K562 (cell line): Measurements from ENCODE around the gene TRAK1. TPM values are rescaled to one million over a fixed set of nuclear protein-coding genes. Genes with fewer than 3 reads are reported as not detected.
A peak's percentile ranks its signal among the peaks of the same experiment; 100 is the strongest.

ENCODE experiments used
- ATAC-seq: fragments of 200-7000 bp; cut with Tn5 transposase; 3 replicates; pipeline ENCODE4 v1.9.1; 2020; ENCODE audit warnings: moderate library complexity
- BruUV-seq: library from RNA; stranded (reverse); fragments of 400-500 nt; replicated peaks from 2 replicates; lab custom pipeline; 2021; lab: Mats Ljungman, UMichigan
- CTCF ChIA-PET: fragments of 300-600 bp; formaldehyde crosslinking; extraction: SDS; loops from one replicate; lab custom pipeline; 2021; ENCODE audit warnings: low intra/inter-chr PET ratio; lab: Yijun Ruan, JAX
- POLR2A ChIA-PET: fragments of 300-600, 350-650 bp; sonication (Branson Sonifier 250); formaldehyde crosslinking; extraction: SDS; loops from one replicate; lab custom pipeline; 2021; ENCODE audit warnings: antibody characterized with exemption, inconsistent platforms; lab: Yijun Ruan, JAX
- DNase-seq, 4 experiments: peaks; one replicate each; pipeline versions ENCODE4 v3.0.0 to v3.0.0-alpha.2; 2011 to 2018; ENCODE audit warnings: low spot score in 3 of 4, mixed read lengths in 3 of 4; ENCODE audit errors: extremely low read depth in 1 of 4
- FAIRE-seq: peaks from 2 replicates; lab custom pipeline; 2011; peaks lifted over from hg19 to GRCh38; lab: Jason Lieb, UNC
- H2AFZ ChIP-seq: 2 replicates; pipeline ENCODE4 v1.6.0; 2011; ENCODE audit warnings: low read depth, low read length, control low read depth, inconsistent platforms
- H3K27ac ChIP-seq: fragments of 200-600 bp; 3 replicates; pipeline ENCODE4 v1.8.0; 2011; ENCODE audit warnings: low read depth, mild to moderate bottlenecking, control low read depth, inconsistent platforms, low read length, moderate library complexity, mixed read lengths; ENCODE audit errors: extremely low read depth
- H3K27me3 ChIP-seq, 2 experiments: fragments of 300-600 bp in 1 of 2; 2 replicates in 1 of 2; 3 replicates in 1 of 2; pipeline versions ENCODE4 v1.6.0 to v1.8.0; 2011; ENCODE audit warnings: inconsistent platforms in 2 of 2, low read length in 2 of 2, mild to moderate bottlenecking in 1 of 2, mixed read lengths in 1 of 2, moderate library complexity in 1 of 2; ENCODE audit not compliant: control insufficient read depth in 2 of 2, insufficient read depth in 2 of 2
- H3K36me3 ChIP-seq: fragments of 300-600 bp; 3 replicates; pipeline ENCODE4 v1.8.0; 2011; ENCODE audit warnings: mild to moderate bottlenecking, low read length, inconsistent platforms; ENCODE audit not compliant: control insufficient read depth, insufficient read depth
- H3K4me1 ChIP-seq, 2 experiments: fragments of 200-600 bp in 1 of 2; replicated peaks in 1 of 2; 2 replicates in 1 of 2; 3 replicates in 1 of 2; pipeline versions ENCODE4 v1.5.1 to v1.8.0; 2011; ENCODE audit warnings: inconsistent platforms in 2 of 2, low read length in 2 of 2, mild to moderate bottlenecking in 1 of 2, mixed read lengths in 1 of 2, moderate library complexity in 1 of 2; ENCODE audit not compliant: control insufficient read depth in 2 of 2, insufficient read depth in 2 of 2
- H3K4me2 ChIP-seq: 2 replicates; pipeline ENCODE4 v1.6.1; 2011; ENCODE audit warnings: low read length, control low read depth, inconsistent platforms, mixed read lengths; ENCODE audit not compliant: insufficient read depth
- H3K4me3 ChIP-seq: fragments of 200-600 bp; sonication (generic), shearing (Covaris generic); 2 replicates; pipeline ENCODE4 v1.5.1; 2016; ENCODE audit warnings: control low read depth, inconsistent platforms
- H3K79me2 ChIP-seq: fragments of 200-600 bp; 3 replicates; pipeline ENCODE4 v1.8.0; 2011; ENCODE audit warnings: low read length, inconsistent platforms; ENCODE audit not compliant: control insufficient read depth, insufficient read depth
- H3K9ac ChIP-seq, 2 experiments: 2 replicates each; pipeline versions ENCODE4 v1.6.0 to v1.6.1; 2011; ENCODE audit warnings: low read depth in 2 of 2, low read length in 2 of 2, control low read depth in 1 of 2, inconsistent platforms in 1 of 2, mild to moderate bottlenecking in 1 of 2, mixed read lengths in 1 of 2; ENCODE audit not compliant: insufficient read depth in 1 of 2
- H3K9me1 ChIP-seq: one replicate; pipeline ENCODE4 v1.6.0; 2011; ENCODE audit warnings: inconsistent platforms, mild to moderate bottlenecking, low read length, moderate library complexity; ENCODE audit not compliant: control insufficient read depth, insufficient read depth
- H3K9me3 ChIP-seq: replicated peaks from 2 replicates; pipeline ENCODE4 v1.5.1; 2011; ENCODE audit warnings: low read depth, low read length, inconsistent platforms; ENCODE audit not compliant: control insufficient read depth, insufficient read depth
- H4K20me1 ChIP-seq: replicated peaks from 2 replicates; pipeline ENCODE4 v1.6.1; 2011; ENCODE audit warnings: low read length, inconsistent platforms, mixed read lengths; ENCODE audit not compliant: control insufficient read depth, insufficient read depth
- ATF1 ChIP-seq, 2 experiments: fragments of 450-650 bp in 1 of 2; IDR thresholded peaks; 2 replicates each; pipeline ENCODE4 v1.6.1; 2016; ENCODE audit warnings: missing compliant biosample characterization in 1 of 2, missing genetic modification characterization in 1 of 2
- CTCF ChIP-seq, 3 experiments: IDR thresholded peaks in 2 of 3; conservative IDR thresholded peaks in 1 of 3; 2 replicates each; pipeline ENCODE4 v1.5.1; 2011 to 2012; ENCODE audit warnings: low read length in 3 of 3, mild to moderate bottlenecking in 3 of 3, control low read depth in 2 of 3, improper control_type of control experiment in 1 of 3, inconsistent platforms in 1 of 3, low read depth in 1 of 3, mixed read lengths in 1 of 3, moderate library complexity in 1 of 3; ENCODE audit not compliant: insufficient read depth in 2 of 3
- DEAF1 ChIP-seq: fragments of 450-650 bp; formaldehyde crosslinking; IDR thresholded peaks from 2 replicates; pipeline ENCODE4 v1.4.0; 2020; ENCODE audit warnings: mild to moderate bottlenecking, moderate library complexity
- JUN ChIP-seq, 2 experiments: sonication (generic) in 1 of 2; formaldehyde crosslinking in 1 of 2; IDR thresholded peaks; 2 replicates each; pipeline versions ENCODE4 v1.6.1 to v1.8.0; 2012 to 2022; ENCODE audit warnings: borderline replicate concordance in 2 of 2, mild to moderate bottlenecking in 2 of 2, improper control_type of control experiment in 1 of 2, low read depth in 1 of 2, low read length in 1 of 2, missing genetic modification reagents in 1 of 2
- NEUROD1 ChIP-seq: fragments of 150-350 bp; IDR thresholded peaks from 2 replicates; pipeline ENCODE4 v1.6.1; 2014; ENCODE audit warnings: borderline replicate concordance, low read length, low read depth; ENCODE audit not compliant: partially characterized antibody
- NFATC3 ChIP-seq: fragments of 450-650 bp; IDR thresholded peaks from 2 replicates; pipeline ENCODE4 v1.6.1; 2017; ENCODE audit warnings: mild to moderate bottlenecking
- RAD21 ChIP-seq, 2 experiments: fragments of 250-450 bp in 1 of 2; fragments of 450-650 bp in 1 of 2; sonication (Bioruptor Pico) in 1 of 2; formaldehyde crosslinking in 1 of 2; IDR thresholded peaks in 1 of 2; conservative IDR thresholded peaks in 1 of 2; 2 replicates each; pipeline versions ENCODE4 v1.4.0 to v1.8.0; 2020 to 2022; ENCODE audit warnings: mild to moderate bottlenecking in 2 of 2, moderate library complexity in 1 of 2
- SMC3 ChIP-seq: conservative IDR thresholded peaks from 2 replicates; pipeline ENCODE4 v1.6.1; 2011; ENCODE audit warnings: low read depth, low read length, improper control_type of control experiment; ENCODE audit not compliant: insufficient read depth
- STAG1 ChIP-seq: sonication (generic); formaldehyde crosslinking; IDR thresholded peaks from 2 replicates; pipeline ENCODE4 v1.5.0; 2020; ENCODE audit warnings: missing genetic modification reagents, borderline replicate concordance
- ZC3H11A ChIP-seq: IDR thresholded peaks from 2 replicates; pipeline ENCODE4 v1.6.1; 2012; ENCODE audit warnings: low read depth, low read length, improper control_type of control experiment
- WGBS: fragments of 100-300 bp; shearing (Covaris generic); methylation state at CpG from one replicate; pipeline ENCODE4 v1.1.6; 2016; ENCODE audit warnings: low coverage, mixed read lengths; ENCODE audit not compliant: insufficient coverage; ENCODE audit errors: missing lambda C conversion rate; 5-methylcytosine and 5-hydroxymethylcytosine counted together
- in situ Hi-C: fragments of 300-500 bp; cut with MboI; formaldehyde crosslinking; loops from 4 replicates; pipeline ENCODE4 v1.15.0; 2018; ENCODE audit warnings: inconsistent platforms, mixed read lengths
- intact Hi-C: fragments of 100-400 bp; cut with micrococcal nuclease; formaldehyde crosslinking; loops from 2 replicates; pipeline ENCODE4 v1.14.2; 2022
- polyA plus RNA-seq, 8 experiments: library from polyadenylated mRNA; depleted of rRNA in 4 of 8; stranded (reverse) in 5 of 8; unstranded in 3 of 8; fragments of >200 nt; fragmentation: Nextera tagmentation in 2 of 8; fragmentation: Illumina TruSeq in 1 of 8; extraction: Ambion mirVana in 2 of 8; extraction: Trizol in 1 of 8; gene quantifications; 2 replicates each; pipeline versions ENCODE4 v1.2.1 to v1.2.3, GENCODE V29; 2011 to 2014; ENCODE audit warnings: inconsistent platforms in 1 of 8, missing spikeins in 1 of 8
- total RNA-seq, 7 experiments: library from RNA; depleted of rRNA in 6 of 7; stranded (reverse); fragments of >200 nt in 6 of 7; fragmentation: Illumina TruSeq in 2 of 7; extraction: Trizol in 2 of 7; gene quantifications; 2 replicates each; pipeline versions ENCODE4 v1.2.1 to v1.2.3, GENCODE V29; 2011 to 2021; ENCODE audit warnings: low replicate concordance in 1 of 7

Gene TRAK1
- total and polyA plus RNA-seq, 9 of the 15 experiments (the other 6 are each of a cell fraction or from before 2014, with no cell fraction given), result 5.3 to 28.5 (median 17.5) TPM

- H3K9me1 ChIP-seq, result no peaks in the 10 kb centered on the region
- CTCF ChIA-PET, result interaction anchor here (0.6 to 2.2 kb wide), 8 partner anchors 194 to 632 kb away, joined by 3 to 18 read pairs (median 4); no protein-coding TSS in a partner anchor
- ATAC-seq, result peak; percentile 94
- in situ Hi-C loops, result loop anchor here (5.0 kb wide), 2 partner anchors 200 to 290 kb away; no protein-coding TSS in a partner anchor
- no peak overlapping the region for H3K27ac ChIP-seq
- no peaks in the 10 kb centered on the region for H3K4me1 ChIP-seq
- POLR2A ChIA-PET, result interaction anchor here (0.7 kb wide), 1 partner anchor 18 kb away, joined by 3 read pairs; no protein-coding TSS in a partner anchor
- under 1% methylated on average over 9 of the region's 9 CpGs for WGBS
- H3K9ac ChIP-seq, result no peak overlapping the region
- no TSS peak for BruUV-seq
- peak; percentile 94 for FAIRE-seq
- peaks cover 3 to 10% of the 10 kb centered on the region in 2 experiments; a peak in 1 of 5 replicates for H3K27me3 ChIP-seq
- H3K4me3 ChIP-seq, result no peak overlapping the region
- no peaks in the 10 kb centered on the region for H3K9me3 ChIP-seq
- H2AFZ ChIP-seq, result no peak overlapping the region
- H3K4me2 ChIP-seq, result no peak overlapping the region; the same call in 1 of the 2 replicates
- no peaks in the 10 kb centered on the region for H3K79me2 ChIP-seq
- intact Hi-C loops, result loop anchor here (1.0 to 2.0 kb wide), 3 partner anchors 196 to 293 kb away; no protein-coding TSS in a partner anchor
- peak; percentile 66 to 76 (median 72) for DNase-seq
- H3K36me3 ChIP-seq, result no peaks in the 10 kb centered on the region
- H4K20me1 ChIP-seq, result peaks cover 4% of the 10 kb centered on the region; the same call in 1 of the 2 replicates
- TF ChIP-seq ATF1 (CRISPR knock-in tag; IDR thresholded peaks at IDR 0.05), result no peak
- peak; percentile 19; the same call in 1 of the 2 replicates for TF ChIP-seq ATF1 (tag; IDR thresholded peaks at IDR 0.05)
- peak; percentile 87 to 93 for TF ChIP-seq RAD21 (CRISPR knock-in tag; conservative IDR thresholded peaks at IDR 0.05 in 1 of 2, IDR thresholded peaks at IDR 0.05 in 1 of 2)
- peak; percentile 83 for TF ChIP-seq DEAF1 (CRISPR knock-in tag)
- 0 out of 2 replicates have a peak, but pooled peaks have one; percentile 18 for TF ChIP-seq JUN (IDR thresholded peaks at IDR 0.05; ENCODE audit: borderline replicate concordance, low read depth, low read length)
- TF ChIP-seq JUN (CRISPR knock-in tag; IDR thresholded peaks at IDR 0.05; ENCODE audit: borderline replicate concordance), result no peak
- TF ChIP-seq STAG1, result peak; percentile 64; the same call in 1 of the 2 replicates
- no peak for TF ChIP-seq ZC3H11A
- TF ChIP-seq CTCF (IDR thresholded peaks at IDR 0.05 in 2 of 3, conservative IDR thresholded peaks at IDR 0.05 in 1 of 3; ENCODE audit: insufficient read depth in 2 of 3, low read depth in 1 of 3, low read length in 3 of 3), result peak; percentile 82 to 95 (median 87)
- peak; percentile 71 for TF ChIP-seq SMC3
- no peak for TF ChIP-seq NFATC3
- TF ChIP-seq NEUROD1, result no peak
These were observed 156.4 kb downstream of the TRAK1 start for GRCh38 chr3:42247576-42248027.
